Pulmonary artery endothelial cell (primary cell): ENCODE data around the gene PCSK5. TPM values are rescaled to one million over a fixed set of nuclear protein-coding genes. Genes with fewer than 3 reads are reported as not detected.

Source experiments
- DNase-seq: peaks from one replicate; pipeline ENCODE4 v3.0.0-alpha.2; 2011; ENCODE audit warnings: low read depth, low spot score
- total RNA-seq: library from RNA; depleted of rRNA; stranded (reverse); fragments of >200 nt; gene quantifications from 2 replicates; pipeline ENCODE4 v1.2.3, GENCODE V29; 2014

The PCSK5 gene
- total RNA-seq, 1 donor from 2014 or later = 11.5 TPM

DNA sequence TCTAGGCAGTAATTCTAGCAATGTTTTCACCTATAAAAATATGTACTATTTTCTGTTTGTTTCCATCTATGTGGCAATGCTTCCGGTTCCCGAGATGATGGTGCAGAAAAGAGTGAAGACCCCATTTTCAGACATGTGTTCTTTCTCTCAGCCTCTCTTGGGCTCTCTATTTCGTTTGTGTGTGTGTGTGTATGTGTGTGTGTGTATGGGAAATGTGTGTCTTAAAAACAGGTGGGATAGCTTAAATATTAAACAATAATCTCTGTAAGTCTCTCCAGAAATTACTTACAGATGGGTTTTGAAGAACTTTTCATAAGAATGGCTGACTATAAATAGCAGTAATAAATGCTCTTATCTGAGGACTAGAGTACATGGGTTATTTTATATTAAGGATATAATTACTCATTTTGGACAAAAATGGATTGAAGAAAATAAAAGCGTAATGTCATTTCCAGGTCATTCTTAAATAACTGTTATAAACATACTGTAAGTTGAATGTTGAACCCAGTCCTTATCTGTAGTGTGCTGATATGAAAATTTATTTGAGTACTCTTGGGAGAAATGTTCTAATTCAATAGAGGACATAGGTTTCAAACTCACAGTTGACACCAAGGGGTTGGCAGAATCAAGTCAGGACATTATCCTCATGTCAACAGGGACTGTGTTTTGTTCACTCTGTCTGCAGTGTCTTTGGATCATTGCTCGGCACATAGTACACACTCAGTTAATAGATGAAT lies 31.1 kb downstream of the PCSK5 start:
- DNase-seq = no peak

DNA sequence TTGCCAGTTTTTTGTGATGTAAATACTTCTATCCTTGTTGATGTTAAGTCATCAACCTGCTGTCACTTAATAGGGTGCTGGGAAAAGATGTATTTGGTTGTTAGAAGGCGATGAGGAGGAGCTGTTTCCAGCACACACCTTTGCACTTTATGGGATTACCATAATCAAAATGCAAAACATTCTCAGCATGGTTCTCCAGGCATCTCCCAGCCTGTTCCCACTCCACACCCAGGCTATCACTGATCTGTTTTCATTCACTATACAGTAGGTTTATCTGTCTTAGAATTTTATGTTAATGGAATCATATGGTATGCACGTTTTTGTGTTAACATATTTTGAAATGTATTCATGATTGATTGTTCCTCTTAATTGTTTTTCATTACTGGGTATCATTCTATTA lies 35.9 kb downstream of the PCSK5 start:
- DNase-seq = no peak

DNA sequence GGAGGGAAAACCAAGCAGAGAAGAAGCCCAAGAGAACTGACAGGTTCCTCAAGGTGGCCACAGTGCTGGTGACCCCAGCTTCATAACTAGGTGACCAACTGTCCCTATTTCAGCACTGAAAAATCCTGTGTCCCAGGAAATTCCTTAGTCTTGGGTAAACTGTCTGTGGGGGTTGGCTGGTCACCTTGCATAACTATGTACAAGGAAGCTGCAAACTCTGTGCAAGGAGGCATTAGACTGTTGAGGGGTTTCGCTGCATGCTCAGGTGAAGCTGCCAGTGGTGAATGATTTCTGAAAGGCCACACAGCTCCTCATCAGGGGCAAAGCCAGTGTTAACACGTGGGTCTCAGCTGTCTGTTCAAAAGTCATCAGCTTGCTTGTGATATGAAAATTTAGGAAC lies 36.9 kb downstream of the PCSK5 start:
- DNase-seq = no peak

DNA sequence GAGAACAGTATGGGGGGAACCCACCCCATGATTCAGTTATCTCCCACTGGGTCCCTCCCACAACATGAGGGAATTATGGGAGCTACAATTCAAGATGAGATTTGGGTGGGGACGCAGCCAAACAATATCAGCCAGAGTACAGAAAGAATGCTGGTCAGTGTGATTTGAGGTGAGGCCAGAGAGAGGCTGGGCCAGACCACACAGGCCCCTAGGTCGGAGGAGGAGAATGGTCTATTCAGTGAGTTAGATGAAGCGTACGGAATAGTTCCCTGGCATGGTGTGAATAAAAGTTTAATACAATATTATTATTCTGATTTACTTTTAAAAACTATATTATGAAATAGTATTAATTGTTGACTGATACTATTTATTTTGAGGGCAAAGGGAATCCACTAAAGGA lies 39.7 kb downstream of the PCSK5 start:
- no peak for DNase-seq

DNA sequence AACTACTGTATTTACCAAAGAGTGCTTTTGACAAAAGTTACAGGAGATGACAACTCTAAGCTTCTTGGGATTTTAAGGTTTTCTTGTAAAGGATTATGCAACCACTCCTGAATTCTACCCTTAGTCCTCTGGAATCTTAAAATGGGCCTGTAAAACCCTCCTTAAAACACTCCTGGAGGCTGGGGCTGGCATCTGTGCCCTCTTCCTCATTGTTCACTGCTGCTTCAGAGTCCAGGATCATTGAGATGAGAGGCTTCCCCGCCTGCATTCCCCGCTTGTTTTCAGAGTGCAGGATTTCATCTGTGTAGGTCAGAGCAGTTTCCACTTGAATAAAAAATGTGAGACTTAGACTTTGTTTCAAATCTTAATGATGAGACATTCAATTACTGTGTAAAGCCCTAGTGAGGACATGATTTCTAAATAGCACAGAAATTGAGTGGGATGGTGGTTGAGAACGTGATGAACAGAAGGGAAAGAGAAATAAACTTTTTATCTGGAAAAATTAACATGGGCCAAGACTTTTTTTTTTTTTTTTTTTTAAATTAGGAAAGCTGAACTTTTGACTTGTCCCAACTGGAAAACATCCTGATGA lies 40.4 kb downstream of the PCSK5 start:
- DNase-seq = no peak

DNA sequence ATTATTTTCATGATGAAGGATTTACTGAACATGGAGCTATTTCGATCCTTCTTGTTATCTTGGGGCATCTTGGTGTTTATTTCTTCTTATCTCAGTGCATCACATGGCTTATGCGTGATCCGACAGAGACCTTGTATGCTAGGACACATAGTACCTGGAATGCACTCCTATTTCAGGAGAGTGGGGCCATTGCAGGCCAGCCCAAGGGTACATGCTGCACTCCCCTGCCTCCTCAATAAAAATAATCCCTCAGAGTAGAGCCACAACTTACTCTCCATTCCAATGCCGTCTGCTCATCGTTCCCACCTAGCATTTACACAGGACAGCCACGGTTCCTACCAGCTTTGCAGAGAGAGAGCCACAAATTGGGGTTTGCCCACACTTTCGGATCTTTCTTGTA lies 43.5 kb downstream of the PCSK5 start:
- DNase-seq = no peak

DNA sequence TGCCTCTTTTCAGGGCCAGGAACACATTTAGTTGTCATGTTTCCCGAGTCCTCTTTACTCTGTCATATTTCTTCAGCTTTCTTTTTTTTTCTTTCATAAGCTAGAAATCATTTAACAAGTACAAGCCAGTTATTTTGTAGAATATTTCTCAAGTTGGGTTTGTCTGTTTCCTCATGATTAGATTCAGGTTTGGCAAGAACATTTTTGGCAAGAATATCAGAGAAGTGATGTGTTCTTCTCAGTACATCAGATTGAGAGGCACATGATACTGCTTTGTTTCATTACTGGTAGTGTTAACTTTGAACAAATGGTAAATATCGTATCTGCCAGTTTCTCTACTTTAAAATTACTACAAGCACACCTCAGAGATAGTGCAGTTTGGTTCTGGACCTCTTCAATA lies 45.1 kb downstream of the PCSK5 start:
- DNase-seq = no peak

DNA sequence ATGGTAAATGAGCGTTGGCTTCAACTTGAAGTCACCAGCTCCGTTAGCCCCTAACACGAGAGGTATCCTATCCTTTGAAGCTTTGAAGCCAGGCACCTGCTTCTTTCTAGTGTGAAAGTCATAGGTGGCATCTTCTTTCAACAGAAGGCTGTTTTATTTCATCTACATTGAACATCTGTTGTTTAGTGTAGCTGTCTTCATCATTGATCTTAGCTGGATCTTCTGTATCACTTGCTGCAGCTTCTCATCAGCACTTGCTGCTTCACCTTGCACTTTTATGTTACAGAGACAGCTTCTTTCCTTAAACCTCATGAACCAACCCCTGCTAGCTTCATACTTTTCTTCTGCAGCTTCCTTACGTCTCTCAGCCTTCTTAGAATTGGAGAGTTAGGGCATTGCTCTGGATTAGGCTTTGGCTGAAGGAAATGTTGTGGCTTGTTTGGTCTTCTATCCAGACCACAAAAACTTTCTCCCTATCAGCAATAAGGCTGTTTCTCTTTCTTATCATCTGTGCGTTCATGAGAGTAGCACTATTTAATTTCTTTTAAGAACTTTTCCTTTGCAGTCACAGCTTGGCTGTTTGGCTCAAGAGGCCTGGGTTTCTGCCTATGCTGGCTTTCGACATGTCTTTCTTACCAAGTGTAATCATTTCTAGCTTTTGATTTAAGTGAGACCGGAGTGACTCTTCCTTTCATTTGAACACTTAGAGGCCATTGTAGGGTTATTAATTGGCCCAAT lies 47.2 kb downstream of the PCSK5 start:
- no peak for DNase-seq

DNA sequence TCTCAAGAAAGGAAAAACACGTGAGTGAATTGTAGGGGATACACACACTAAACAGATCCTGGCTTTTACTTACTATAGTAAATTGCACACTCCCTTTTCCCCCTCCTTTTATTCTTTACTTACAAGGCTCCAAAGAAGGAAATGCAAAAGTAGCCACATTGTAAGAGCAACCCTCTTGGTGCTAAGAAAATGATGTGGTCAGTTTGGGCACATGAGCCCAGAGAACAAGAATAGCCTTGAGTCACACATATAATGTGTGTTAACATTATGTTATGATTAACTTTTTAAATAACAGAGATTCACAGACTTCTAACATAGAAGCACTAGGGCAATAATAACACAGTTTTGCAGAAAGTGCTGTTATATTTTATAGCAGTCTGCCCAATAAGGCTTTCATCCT lies 48.5 kb downstream of the PCSK5 start:
- DNase-seq = no peak

DNA sequence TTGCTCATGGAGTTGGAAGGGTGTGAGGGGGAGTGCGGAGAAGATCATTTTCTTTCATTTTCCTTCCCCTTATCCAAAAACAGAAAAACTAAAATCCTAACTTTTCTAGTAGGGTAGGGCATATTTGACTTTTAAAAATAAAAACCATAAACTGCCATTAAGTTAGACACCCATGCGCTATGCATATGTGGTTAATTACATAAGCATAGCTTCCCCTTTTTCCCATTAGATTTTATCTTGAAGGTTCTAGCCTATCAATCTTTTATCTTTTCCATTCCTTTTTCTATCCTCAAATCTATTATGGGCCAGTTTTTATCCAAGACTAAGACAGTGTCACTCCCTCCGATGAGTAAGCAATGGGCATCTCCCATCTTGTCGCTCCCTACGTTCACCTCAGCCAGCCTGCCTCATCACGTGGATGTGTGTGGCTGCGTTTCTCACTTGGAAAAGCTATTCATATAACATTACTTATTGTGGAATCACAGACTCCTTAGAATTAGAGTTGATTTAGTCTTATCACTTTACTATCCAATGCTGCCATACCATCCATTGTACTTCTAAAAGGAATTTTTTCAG lies 49.2 kb downstream of the PCSK5 start:
- DNase-seq = no peak

DNA sequence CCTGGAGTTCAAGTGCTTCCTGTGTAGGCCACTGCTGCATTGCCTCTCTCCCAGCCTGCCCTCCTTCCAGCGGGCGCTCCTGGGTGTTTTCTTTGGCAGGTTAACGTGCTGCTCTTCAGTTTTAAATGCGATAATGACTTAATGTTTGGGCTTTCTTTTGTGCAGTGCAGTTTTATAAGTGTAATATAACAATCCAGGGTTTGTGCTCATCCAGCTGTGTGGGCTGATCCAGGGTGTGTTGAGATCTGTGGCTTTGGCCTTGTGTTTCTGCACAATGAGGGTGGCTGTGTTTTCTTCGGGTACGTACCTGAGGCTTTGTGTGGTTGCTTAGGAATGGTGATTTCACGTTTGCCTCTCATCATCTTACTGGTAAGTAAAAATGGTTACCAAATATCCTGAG lies 50.6 kb downstream of the PCSK5 start:
- DNase-seq = no peak

DNA sequence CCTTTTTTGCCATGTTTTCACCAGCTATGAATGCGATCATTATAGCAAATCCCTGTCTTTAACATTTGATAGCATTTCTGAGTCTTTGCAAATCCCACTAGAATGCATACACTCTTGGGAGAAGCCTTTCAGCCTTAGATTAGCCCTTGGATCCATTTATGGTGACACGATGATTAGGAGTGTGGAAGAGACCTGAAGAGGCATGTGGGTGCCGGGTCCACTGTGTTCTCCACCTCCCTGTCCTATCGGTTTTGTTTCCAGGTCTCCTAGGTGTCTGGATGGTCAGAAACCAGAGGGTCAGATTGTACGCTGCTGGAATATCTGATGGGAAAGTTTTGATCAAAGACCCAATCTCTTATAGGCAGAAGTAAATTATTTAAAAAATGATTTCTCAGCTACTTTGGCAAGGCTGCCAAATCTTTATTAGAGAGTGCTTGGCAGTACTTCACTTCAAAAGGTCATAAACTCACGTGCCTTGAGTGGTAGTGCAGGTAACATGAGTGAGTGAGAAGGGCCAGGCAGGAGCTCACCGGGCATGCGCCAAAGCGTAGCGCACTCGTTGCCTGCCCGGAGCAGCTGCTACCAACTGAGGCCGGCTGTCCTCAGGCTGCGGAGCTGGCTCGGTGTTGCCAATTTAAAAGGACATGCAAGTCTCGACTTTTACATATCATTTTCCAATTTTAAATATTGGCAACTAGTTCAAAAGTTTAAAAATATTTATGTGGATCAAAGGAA lies 51.3 kb downstream of the PCSK5 start:
- DNase-seq = no peak

DNA sequence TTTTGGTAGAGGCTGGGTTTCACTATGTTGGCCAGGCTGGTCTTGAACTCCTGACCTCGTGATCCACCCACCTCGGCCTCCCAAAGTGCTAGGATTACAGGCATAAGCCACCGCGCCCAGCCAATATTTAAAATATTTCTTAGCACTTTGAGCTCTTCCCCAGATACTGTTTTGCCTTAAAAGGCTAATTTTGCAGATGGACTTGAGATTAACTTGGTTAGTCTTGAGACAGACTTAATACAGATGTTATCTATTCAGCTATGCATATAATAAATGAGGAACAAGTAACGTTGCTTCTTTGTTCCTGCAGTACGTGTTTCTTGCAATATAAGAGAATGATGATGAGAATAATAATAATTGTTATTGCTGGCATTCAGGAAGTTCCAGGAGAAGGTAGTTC lies 56.3 kb downstream of the PCSK5 start:
- no peak for DNase-seq

DNA sequence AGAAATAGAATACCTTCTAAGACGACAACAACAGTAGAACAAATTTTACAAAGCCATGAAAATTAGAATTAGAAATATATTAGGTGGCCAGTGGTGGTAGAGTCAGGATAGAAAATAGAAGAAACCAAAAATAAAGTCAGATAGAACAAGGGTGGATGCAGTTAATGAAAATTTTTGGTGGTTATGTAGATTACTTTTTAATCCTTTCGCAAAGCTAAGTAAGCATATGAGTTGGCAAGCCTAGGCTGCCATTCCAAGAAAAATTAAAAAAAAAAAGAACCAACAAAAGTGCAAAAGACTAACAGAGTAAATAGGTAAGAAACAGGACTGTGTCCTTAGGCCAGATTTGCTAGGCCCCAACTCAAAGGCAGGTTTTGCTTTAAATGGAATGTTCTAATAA lies 56.8 kb downstream of the PCSK5 start:
- DNase-seq = no peak

DNA sequence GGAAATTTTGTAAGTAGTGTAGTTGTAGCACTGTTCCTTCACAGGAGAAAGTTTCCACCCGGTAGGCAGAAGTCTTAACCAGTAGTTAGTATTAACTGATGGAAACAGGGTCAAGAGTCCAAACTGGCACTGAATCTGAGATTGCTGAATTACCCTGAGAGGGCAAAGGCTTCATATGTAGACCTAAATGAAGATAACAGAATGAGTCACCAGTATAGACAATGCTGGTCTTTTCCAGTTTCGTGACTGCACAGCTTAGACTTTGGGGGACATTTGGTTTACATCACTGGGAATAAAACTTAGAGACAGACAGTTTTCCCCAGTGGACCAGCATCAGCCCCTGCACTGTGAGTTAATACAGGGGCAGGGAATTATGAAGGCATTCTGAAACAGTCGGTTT lies 60.5 kb downstream of the PCSK5 start:
- DNase-seq = no peak

DNA sequence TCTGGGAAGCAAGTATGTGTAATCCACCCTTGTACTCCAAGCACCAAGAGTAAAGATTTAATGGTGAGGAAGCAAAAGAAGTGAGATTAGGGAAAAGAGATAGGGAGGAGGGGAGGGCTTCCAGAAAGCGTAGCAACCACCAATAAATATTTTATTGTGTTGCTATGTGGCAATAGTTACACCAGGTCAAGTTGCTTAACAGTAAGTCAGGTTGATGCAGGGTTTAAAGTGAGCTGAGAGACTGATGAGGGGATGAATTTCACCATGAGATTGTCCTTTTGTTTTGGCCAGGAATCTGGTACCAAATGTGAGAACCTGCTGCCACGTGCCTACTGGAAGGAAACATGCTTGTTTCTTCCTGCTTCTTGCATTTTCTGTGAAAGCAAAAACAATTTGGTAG lies 62.7 kb downstream of the PCSK5 start:
- DNase-seq = no peak

DNA sequence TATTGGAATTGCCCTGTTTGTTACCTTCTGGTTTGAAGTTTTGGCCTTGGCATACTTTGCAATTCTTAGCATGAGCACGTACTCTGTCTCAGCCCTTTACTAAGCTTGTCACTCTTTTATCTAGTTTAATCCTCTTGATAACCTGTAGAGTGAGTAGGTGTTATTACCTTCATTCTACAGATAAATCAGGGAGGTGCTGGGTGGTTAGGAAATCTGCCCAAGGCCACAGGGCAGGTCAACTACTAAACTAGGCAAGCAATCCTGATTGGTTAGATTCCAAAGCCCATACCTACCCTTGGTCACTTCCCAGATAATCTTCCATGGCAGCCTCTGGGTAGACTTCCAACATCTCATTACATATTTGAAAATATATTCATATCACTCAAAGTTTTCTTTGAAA lies 65.7 kb downstream of the PCSK5 start:
- DNase-seq = no peak

DNA sequence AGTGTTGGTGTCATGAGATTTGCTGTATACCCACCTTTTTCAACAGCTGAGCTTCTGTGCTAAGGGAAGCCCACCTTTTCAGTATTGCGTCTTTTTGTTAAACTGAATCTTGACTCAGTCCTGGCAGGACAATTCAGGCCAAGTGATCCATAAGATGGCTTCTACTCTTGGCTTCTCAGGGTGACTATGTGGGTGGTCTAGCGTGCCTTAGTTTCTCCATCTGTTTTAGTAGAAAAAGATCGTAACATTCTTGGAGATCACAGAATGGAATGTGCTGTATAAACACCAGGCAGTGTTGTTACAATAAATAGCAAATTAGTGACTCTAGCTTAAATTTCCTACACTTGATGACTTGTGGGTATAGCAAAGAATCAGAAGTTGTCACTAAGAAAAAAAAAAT lies 66.6 kb downstream of the PCSK5 start:
- no peak for DNase-seq

DNA sequence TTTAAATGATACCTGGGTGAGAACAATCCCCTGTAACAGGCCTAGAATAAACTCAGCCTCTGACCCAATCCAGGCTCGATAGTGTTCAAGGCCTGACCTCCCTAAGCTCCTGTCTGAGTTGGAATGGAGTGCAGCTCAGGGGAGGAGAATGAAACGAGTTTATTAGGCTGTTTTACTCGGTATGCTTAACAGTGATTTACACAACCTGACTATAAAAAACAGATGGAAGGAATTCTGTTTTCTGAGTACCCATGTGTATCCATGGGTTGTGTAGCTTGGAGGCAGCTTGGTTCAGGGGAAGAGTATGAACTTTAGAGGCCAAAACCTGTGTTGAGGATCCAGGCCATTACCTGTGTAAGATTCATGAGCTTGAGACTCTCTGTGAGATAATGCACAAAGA lies 67.8 kb downstream of the PCSK5 start:
- DNase-seq = no peak

DNA sequence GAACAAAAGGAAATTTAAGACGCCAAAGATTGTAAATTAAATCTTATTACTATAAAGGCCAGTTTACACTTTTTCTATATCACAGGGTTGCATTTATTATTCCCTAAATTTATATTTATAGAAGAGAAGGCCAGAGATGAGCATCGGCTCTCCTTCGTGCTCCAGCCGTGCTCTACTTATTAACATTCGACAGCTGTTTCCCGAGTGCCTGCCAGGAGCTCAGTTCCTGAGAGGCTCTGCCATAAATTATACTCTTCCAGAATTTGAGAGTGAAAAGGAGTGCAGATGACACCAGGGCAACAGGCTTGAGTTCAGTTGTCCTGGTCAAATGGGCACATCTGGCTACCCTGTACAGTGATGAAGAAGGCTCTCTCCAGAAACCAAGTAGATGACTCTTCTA lies 70.1 kb downstream of the PCSK5 start:
- no peak for DNase-seq

DNA sequence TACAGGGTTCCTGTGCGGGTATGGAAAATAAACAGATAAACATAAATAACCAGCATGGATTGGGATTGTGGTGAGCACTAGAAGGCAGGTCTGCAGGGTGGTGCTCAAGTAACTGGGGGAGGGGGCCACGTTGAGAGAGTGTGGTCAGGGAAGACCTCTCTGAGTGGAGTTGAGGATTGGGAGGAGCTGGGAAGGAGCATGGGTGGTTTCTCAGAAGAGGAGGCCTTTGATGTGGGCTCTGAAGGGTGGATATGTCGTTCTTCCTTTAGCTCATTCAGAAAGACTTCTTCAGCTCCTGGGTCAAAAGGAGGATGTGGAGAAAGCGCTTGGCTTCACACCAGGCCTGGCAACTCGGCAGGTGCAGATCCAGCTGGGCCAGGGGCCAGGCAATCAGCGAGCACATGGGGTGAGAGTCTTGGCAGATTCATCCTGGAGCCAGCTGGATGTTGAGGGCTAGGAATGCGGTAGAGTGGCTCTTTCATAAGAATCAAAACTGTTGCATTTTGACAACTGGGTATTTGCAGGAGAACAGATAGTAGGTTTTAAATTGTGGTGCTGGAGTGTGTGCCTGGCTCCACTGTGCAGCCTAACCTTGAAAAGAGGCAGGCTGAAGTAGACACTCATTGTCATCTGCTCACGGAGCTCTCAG lies 71.7 kb downstream of the PCSK5 start:
- DNase-seq = no peak
